GM23248 (cell line): ENCODE data around the gene CCL25. TPM values are rescaled to one million over a fixed set of nuclear protein-coding genes. Genes with fewer than 3 reads are reported as not detected.
"Not testable (repeated sequence)": the region's sequence is repeated elsewhere in the genome, so short reads cannot be mapped to it uniquely, and the experiment has no call there.

ENCODE experiments used
- DNase-seq: peaks from one replicate; pipeline ENCODE4 v3.0.0-alpha.2; 2015
- H2AFZ ChIP-seq: fragments of 200-600 bp; sonication (generic); 2 replicates; pipeline ENCODE4 v1.6.1; 2016; ENCODE audit warnings: antibody characterized with exemption
- H3F3A ChIP-seq: fragments of 200-600 bp; sonication (generic); 2 replicates; pipeline ENCODE4 v1.6.1; 2016; ENCODE audit warnings: mild to moderate bottlenecking, antibody characterized with exemption, mixed run types; ENCODE audit not compliant: insufficient read depth
- H3K27ac ChIP-seq: fragments of 200-600 bp; sonication (generic); 2 replicates; pipeline ENCODE4 v1.5.1; 2016; ENCODE audit warnings: mild to moderate bottlenecking
- H3K27me3 ChIP-seq: fragments of 200-600 bp; sonication (generic); replicated peaks from 2 replicates; pipeline ENCODE4 v1.6.1; 2016; ENCODE audit warnings: mild to moderate bottlenecking; ENCODE audit not compliant: insufficient read depth
- H3K36me3 ChIP-seq: fragments of 200-600 bp; sonication (generic); 2 replicates; pipeline ENCODE4 v1.6.1; 2016; ENCODE audit warnings: low read depth, mild to moderate bottlenecking
- H3K4me1 ChIP-seq: fragments of 200-600 bp; sonication (generic); 2 replicates; pipeline ENCODE4 v1.6.1; 2016; ENCODE audit warnings: mild to moderate bottlenecking; ENCODE audit not compliant: insufficient read depth
- H3K4me2 ChIP-seq: fragments of 200-600 bp; sonication (generic); one replicate; pipeline ENCODE4 v1.6.1; 2016; ENCODE audit warnings: mild to moderate bottlenecking; ENCODE audit not compliant: unreplicated experiment
- H3K4me3 ChIP-seq: fragments of 200-600 bp; sonication (generic); 2 replicates; pipeline ENCODE4 v1.5.1; 2016; ENCODE audit warnings: mild to moderate bottlenecking
- H3K79me2 ChIP-seq: fragments of 200-600 bp; sonication (generic); 2 replicates; pipeline ENCODE4 v1.6.1; 2016; ENCODE audit warnings: mild to moderate bottlenecking; ENCODE audit not compliant: insufficient read depth
- H3K9ac ChIP-seq: fragments of 200-600 bp; sonication (generic); 2 replicates; pipeline ENCODE4 v1.6.1; 2016; ENCODE audit warnings: mild to moderate bottlenecking
- H3K9me2 ChIP-seq: fragments of 200-600 bp; sonication (generic); 2 replicates; pipeline ENCODE4 v1.6.1; 2016; ENCODE audit warnings: mixed run types, mild to moderate bottlenecking, moderate library complexity; ENCODE audit not compliant: insufficient read depth
- H3K9me3 ChIP-seq: fragments of 200-600 bp; sonication (generic); one replicate; pipeline ENCODE4 v1.6.1; 2017; ENCODE audit warnings: low read depth
- H4K20me1 ChIP-seq: fragments of 200-600 bp; sonication (generic); 2 replicates; pipeline ENCODE4 v1.6.0; 2016; ENCODE audit not compliant: insufficient read depth
- EZH2 ChIP-seq: fragments of 200-600 bp; sonication (generic); IDR thresholded peaks from 2 replicates; pipeline ENCODE4 v1.6.1; 2018; ENCODE audit warnings: antibody characterized with exemption, mild to moderate bottlenecking; ENCODE audit not compliant: insufficient read depth, poor library complexity, severe bottlenecking
- EZH2phosphoT487 ChIP-seq: fragments of 200-600 bp; sonication (generic); IDR thresholded peaks from 2 replicates; pipeline ENCODE4 v1.6.1; 2018; ENCODE audit warnings: antibody characterized with exemption, moderate library complexity, mild to moderate bottlenecking, low read depth; ENCODE audit not compliant: insufficient read depth
- WGBS, 2 experiments: methylation state at CpG; one replicate each; pipeline ENCODE4 v1.1.6; 2015 to 2017; ENCODE audit warnings: low lambda C conversion rate in 2 of 2, low coverage in 1 of 2; ENCODE audit errors: missing lambda C conversion rate in 2 of 2; 5-methylcytosine and 5-hydroxymethylcytosine counted together
- in situ Hi-C: fragments of 300-500 bp; cut with MboI; formaldehyde crosslinking; loops from 2 replicates; pipeline ENCODE4 v1.15.0; 2020
- polyA plus RNA-seq: library from polyadenylated mRNA; unstranded; fragments of >200 nt; fragmentation: Nextera tagmentation; extraction: Ambion mirVana; gene quantifications from 2 replicates; pipeline ENCODE4 v1.2.1, GENCODE V29; 2016
- total RNA-seq: library from RNA; depleted of rRNA; stranded (reverse); fragments of >200 nt; shearing (Covaris generic); gene quantifications from 2 replicates; pipeline ENCODE4 v1.2.3, GENCODE V29; 2014

The CCL25 gene
- total and polyA plus RNA-seq, 2 experiments from 2014 or later: not detected

- no peaks in the 10 kb centered on the region for H3K36me3 ChIP-seq
- DNase-seq: no peak
- TF ChIP-seq EZH2 (no peak), EZH2phosphoT487 (no peak)
- 78% methylated on average over 14 of the region's 14 CpGs for WGBS, 2 experiments
- in situ Hi-C loops: no loop called here
- H3K9me2 ChIP-seq: no peaks in the 10 kb centered on the region
- no peaks in the 10 kb centered on the region for H3K79me2 ChIP-seq
- H3K27ac ChIP-seq: no peak overlapping the region
- no peaks in the 10 kb centered on the region for H4K20me1 ChIP-seq
- no peak overlapping the region for H3K4me3 ChIP-seq
- no peaks in the 10 kb centered on the region for H3F3A ChIP-seq
- H3K27me3 ChIP-seq: no peaks in the 10 kb centered on the region
- no peaks in the 10 kb centered on the region for H3K4me1 ChIP-seq
- no peaks in the 10 kb centered on the region for H3K9me3 ChIP-seq
- H2AFZ ChIP-seq: no peak overlapping the region
- H3K9ac ChIP-seq: no peak overlapping the region
- H3K4me2 ChIP-seq: no peak overlapping the region
These were observed 34.8 kb upstream of the CCL25 start for GRCh38 chr19:8017808-8018207.

GRCh38 chr19:8020681-8021080 lies 31.9 kb upstream of the CCL25 start:
- H3K36me3 ChIP-seq: no peaks in the 10 kb centered on the region
- no peak for DNase-seq
- no peaks in the 10 kb centered on the region for H3K79me2 ChIP-seq
- H3K4me3 ChIP-seq: no peak overlapping the region
- no peak for TF ChIP-seq EZH2phosphoT487
- TF ChIP-seq EZH2: no peak
- H3K9me2 ChIP-seq: no peaks in the 10 kb centered on the region
- no peak overlapping the region for H3K4me2 ChIP-seq
- no peaks in the 10 kb centered on the region for H4K20me1 ChIP-seq
- no peak overlapping the region for H3K27ac ChIP-seq
- H3F3A ChIP-seq: no peaks in the 10 kb centered on the region
- in situ Hi-C loops: no loop called here
- H3K9ac ChIP-seq: no peak overlapping the region
- H3K9me3 ChIP-seq: no peaks in the 10 kb centered on the region
- no peaks in the 10 kb centered on the region for H3K4me1 ChIP-seq
- H2AFZ ChIP-seq: no peak overlapping the region
- no peaks in the 10 kb centered on the region for H3K27me3 ChIP-seq
- 60 to 66% methylated on average over 8 to 9 of the region's 9 CpGs for WGBS, 2 experiments

- no peaks in the 10 kb centered on the region for H3F3A ChIP-seq
- H3K4me1 ChIP-seq: no peaks in the 10 kb centered on the region
- no peak overlapping the region for H3K27ac ChIP-seq
- H3K9me3 ChIP-seq: no peaks in the 10 kb centered on the region
- no peak overlapping the region for H3K4me3 ChIP-seq
- H3K9me2 ChIP-seq: no peaks in the 10 kb centered on the region
- in situ Hi-C loops: no loop called here
- H3K27me3 ChIP-seq: no peaks in the 10 kb centered on the region
- H4K20me1 ChIP-seq: no peaks in the 10 kb centered on the region
- DNase-seq: no peak
- no peak overlapping the region for H3K4me2 ChIP-seq
- no peak overlapping the region for H3K9ac ChIP-seq
- no peaks in the 10 kb centered on the region for H3K36me3 ChIP-seq
- H3K79me2 ChIP-seq: no peaks in the 10 kb centered on the region
- WGBS, 2 experiments: 78 to 79% methylated on average over 8 of the region's 8 CpGs
- no peak overlapping the region for H2AFZ ChIP-seq
- no peak for TF ChIP-seq EZH2phosphoT487
- TF ChIP-seq EZH2: no peak
These were observed 31.2 kb upstream of the CCL25 start for GRCh38 chr19:8021374-8021773.

GRCh38 chr19:8022275-8022674 lies 30.3 kb upstream of the CCL25 start:
- H3K9me2 ChIP-seq: no peaks in the 10 kb centered on the region
- in situ Hi-C loops: no loop called here
- WGBS, 2 experiments: 85 to 88% methylated on average over 10 to 13 of the region's 13 CpGs
- H3K9ac ChIP-seq: no peak overlapping the region
- H3K9me3 ChIP-seq: no peaks in the 10 kb centered on the region
- TF ChIP-seq EZH2phosphoT487: no peak
- H3F3A ChIP-seq: no peaks in the 10 kb centered on the region
- no peak overlapping the region for H2AFZ ChIP-seq
- no peaks in the 10 kb centered on the region for H4K20me1 ChIP-seq
- H3K36me3 ChIP-seq: no peaks in the 10 kb centered on the region
- H3K27ac ChIP-seq: no peak overlapping the region
- DNase-seq: no peak
- no peaks in the 10 kb centered on the region for H3K79me2 ChIP-seq
- no peak overlapping the region for H3K4me3 ChIP-seq
- H3K4me2 ChIP-seq: no peak overlapping the region
- H3K27me3 ChIP-seq: no peaks in the 10 kb centered on the region
- no peaks in the 10 kb centered on the region for H3K4me1 ChIP-seq

- in situ Hi-C loops: no loop called here
These were observed 29.2 kb upstream of the CCL25 start for GRCh38 chr19:8023371-8023770.

GRCh38 chr19:8024256-8024655 lies 28.3 kb upstream of the CCL25 start:
- H2AFZ ChIP-seq, DNase-seq, H3K9me3 ChIP-seq, H3K9ac ChIP-seq, H3K4me2 ChIP-seq, H3K79me2 ChIP-seq, in situ Hi-C loops, H3K4me3 ChIP-seq, H3K36me3 ChIP-seq, H3K27me3 ChIP-seq, H3K27ac ChIP-seq, H3K4me1 ChIP-seq, H4K20me1 ChIP-seq, H3F3A ChIP-seq, H3K9me2 ChIP-seq: not testable (repeated sequence)
- 83 to 94% methylated on average over 3 of the region's 3 CpGs for WGBS, 2 experiments

More at GRCh38 chr19:8023371-8023770, 29.2 kb upstream of the CCL25 start:
- H3K9ac ChIP-seq: no peak overlapping the region
- H3K4me3 ChIP-seq: no peak overlapping the region
- H3K4me1 ChIP-seq: no peaks in the 10 kb centered on the region
- no peaks in the 10 kb centered on the region for H3K9me2 ChIP-seq
- H3K9me3 ChIP-seq: no peaks in the 10 kb centered on the region
- no peaks in the 10 kb centered on the region for H3K79me2 ChIP-seq
- H2AFZ ChIP-seq: no peak overlapping the region
- DNase-seq: no peak
- no peaks in the 10 kb centered on the region for H4K20me1 ChIP-seq
- WGBS, 2 experiments: 89 to 95% methylated on average over 5 of the region's 5 CpGs
- no peaks in the 10 kb centered on the region for H3K27me3 ChIP-seq
- H3F3A ChIP-seq: no peaks in the 10 kb centered on the region
- no peaks in the 10 kb centered on the region for H3K36me3 ChIP-seq
- H3K4me2 ChIP-seq: no peak overlapping the region
- no peak overlapping the region for H3K27ac ChIP-seq
- TF ChIP-seq EZH2 (no peak), EZH2phosphoT487 (no peak)
